ENCODE measurements around the gene JAG1. TPM values are rescaled to one million over a fixed set of nuclear protein-coding genes. Genes with fewer than 3 reads are reported as not detected.

JAG1 gene
- total and polyA plus RNA-seq, 4 donors: 11.9 to 70.3 (median 46.8) TPM

GRCh38 chr20:10667560-10668167 is 6.1 kb downstream of the JAG1 start:
- H3K4me1 ChIP-seq (ENCODE audit: control insufficient read depth in 5 of 5, insufficient read depth in 5 of 5, low read length in 5 of 5): peaks cover 10 to 53% (median 20%) of the 10 kb centered on the region in 5 donors
- H3K4me3 ChIP-seq: no peak overlapping the region
- peaks cover 0 to 26% (median 14%) of the 10 kb centered on the region in 4 donors for H3K36me3 ChIP-seq (ENCODE audit: control insufficient read depth in 4 of 4, insufficient read depth in 4 of 4, low read length in 4 of 4)
- TF ChIP-seq CTCF (IDR thresholded peaks at IDR 0.05; ENCODE audit: control extremely low read depth, extremely low read depth): no peak
- no peak for DNase-seq
- no peaks in the 10 kb centered on the region for H3K9me3 ChIP-seq (ENCODE audit: control insufficient read depth in 4 of 4, insufficient read depth in 3 of 4, low read length in 3 of 4)
- H3K27me3 ChIP-seq (ENCODE audit: control insufficient read depth in 3 of 3, insufficient read depth in 3 of 3, low read length in 2 of 3): no peaks in the 10 kb centered on the region
- no peak overlapping the region for H3K9ac ChIP-seq (ENCODE audit: insufficient read depth in 1 of 2, low read length in 2 of 2)
- no peak for ATAC-seq (ENCODE audit: insufficient read depth, low FRiP score)
- 87 to 95% methylated on average over 6 of the region's 6 CpGs for WGBS, 2 donors
- H3K27ac ChIP-seq (ENCODE audit: low read depth in 1 of 2, low read length in 1 of 2): peak overlapping the region in 1 of 2 donors; percentile 54

GRCh38 chr20:10667077-10667401 is 6.8 kb downstream of the JAG1 start:
- WGBS, 2 donors: 69 to 80% methylated on average over 21 of the region's 21 CpGs
- TF ChIP-seq CTCF (IDR thresholded peaks at IDR 0.05; ENCODE audit: control extremely low read depth, extremely low read depth): no peak
- H3K9ac ChIP-seq (ENCODE audit: insufficient read depth in 1 of 2, low read length in 2 of 2): no peak overlapping the region
- no peaks in the 10 kb centered on the region for H3K9me3 ChIP-seq (ENCODE audit: control insufficient read depth in 4 of 4, insufficient read depth in 3 of 4, low read length in 3 of 4)
- H3K27me3 ChIP-seq (ENCODE audit: control insufficient read depth in 3 of 3, insufficient read depth in 3 of 3, low read length in 2 of 3): no peaks in the 10 kb centered on the region
- peaks cover 0 to 31% (median 17%) of the 10 kb centered on the region in 4 donors for H3K36me3 ChIP-seq (ENCODE audit: control insufficient read depth in 4 of 4, insufficient read depth in 4 of 4, low read length in 4 of 4)
- ATAC-seq (ENCODE audit: insufficient read depth, low FRiP score) (no peak), DNase-seq (peak in 1 of 3 donors; percentile 19)
- peaks cover 10 to 51% (median 20%) of the 10 kb centered on the region in 5 donors for H3K4me1 ChIP-seq (ENCODE audit: control insufficient read depth in 5 of 5, insufficient read depth in 5 of 5, low read length in 5 of 5)
- H3K27ac ChIP-seq (ENCODE audit: low read depth in 1 of 2, low read length in 1 of 2): peak overlapping the region in 1 of 2 donors; percentile 50
- H3K4me3 ChIP-seq: no peak overlapping the region

GRCh38 chr20:10666221-10667076 is 7.3 kb downstream of the JAG1 start:
- Histone ChIP-seq H3K27me3 (ENCODE audit: control insufficient read depth in 3 of 3, insufficient read depth in 3 of 3, low read length in 2 of 3) (no peaks in the 10 kb centered on the region), H3K36me3 (ENCODE audit: control insufficient read depth in 4 of 4, insufficient read depth in 4 of 4, low read length in 4 of 4) (peaks cover 0 to 34% (median 21%) of the 10 kb centered on the region in 4 donors), H3K4me1 (ENCODE audit: control insufficient read depth in 5 of 5, insufficient read depth in 5 of 5, low read length in 5 of 5) (peaks cover 10 to 48% (median 20%) of the 10 kb centered on the region in 5 donors), H3K9ac (ENCODE audit: insufficient read depth in 1 of 2, low read length in 2 of 2) (no peak overlapping the region), H3K27ac (ENCODE audit: low read depth in 1 of 2, low read length in 1 of 2) (peak overlapping the region; percentile 17 to 50), H3K9me3 (ENCODE audit: control insufficient read depth in 4 of 4, insufficient read depth in 3 of 4, low read length in 3 of 4) (no peaks in the 10 kb centered on the region), H3K4me3 (no peak overlapping the region)
- WGBS, 2 donors: 74 to 89% methylated on average over 7 of the region's 7 CpGs
- DNase-seq: no peak
- no peak for ATAC-seq (ENCODE audit: insufficient read depth, low FRiP score)
- TF ChIP-seq CTCF (IDR thresholded peaks at IDR 0.05; ENCODE audit: control extremely low read depth, extremely low read depth): no peak
